Measurements from ENCODE around the gene FRMPD1. TPM values are rescaled to one million over a fixed set of nuclear protein-coding genes. Genes with fewer than 3 reads are reported as not detected.

FRMPD1 gene
- polyA plus RNA-seq, 1 donor from 2014 or later: 0.35 TPM

- Histone ChIP-seq H3F3A (ENCODE audit: insufficient read depth, low read length, poor library complexity, severe bottlenecking) (no peaks in the 10 kb centered on the region), H3K36me3 (ENCODE audit: insufficient read depth, low read length) (no peaks in the 10 kb centered on the region), H3K9me3 (ENCODE audit: low read length) (no peaks in the 10 kb centered on the region), H2AFZ (ENCODE audit: low read depth, low read length) (no peak overlapping the region), H3K27ac (ENCODE audit: low read length) (no peak overlapping the region), H3K27me3 (ENCODE audit: insufficient read depth, low read depth, low read length) (no peaks in the 10 kb centered on the region), H3K4me3 (ENCODE audit: low read length) (peak overlapping the region; percentile 78), H3K4me2 (ENCODE audit: low read length) (no peak overlapping the region), H4K20me1 (ENCODE audit: insufficient read depth) (no peaks in the 10 kb centered on the region), H3K79me2 (replicated peaks; ENCODE audit: insufficient read depth, low read length) (no peaks in the 10 kb centered on the region), H3K9ac (ENCODE audit: low read length) (peak overlapping the region; percentile 64), H3K9me2 (ENCODE audit: insufficient read depth, low read length) (no peaks in the 10 kb centered on the region)
- no peak for TF ChIP-seq POLR2AphosphoS5 (IDR thresholded peaks at IDR 0.05)
- no peak for TF ChIP-seq RAD21 (conservative IDR thresholded peaks at IDR 0.05)
- TF ChIP-seq REST (IDR thresholded peaks at IDR 0.05; ENCODE audit: borderline replicate concordance): no peak
- no peak for TF ChIP-seq SMC3 (conservative IDR thresholded peaks at IDR 0.05; ENCODE audit: poor library complexity)
Measured at GRCh38 chr9:37752642-37753488, 102.1 kb downstream of the FRMPD1 start.

- TF ChIP-seq MXI1 (conservative IDR thresholded peaks at IDR 0.05; ENCODE audit: poor library complexity, severe bottlenecking) (peak; percentile 83), REST (IDR thresholded peaks at IDR 0.05; ENCODE audit: borderline replicate concordance) (peak; percentile 19), TAF1 (IDR thresholded peaks at IDR 0.05; ENCODE audit: low read depth) (peak; percentile 47), RAD21 (conservative IDR thresholded peaks at IDR 0.05) (no peak), POLR2AphosphoS5 (IDR thresholded peaks at IDR 0.05) (peak; percentile 79), EP300 (conservative IDR thresholded peaks at IDR 0.05; ENCODE audit: poor library complexity, severe bottlenecking) (no peak), SMC3 (conservative IDR thresholded peaks at IDR 0.05; ENCODE audit: poor library complexity) (peak; percentile 26), EZH2 (IDR thresholded peaks at IDR 0.05; ENCODE audit: borderline replicate concordance, insufficient read depth, low read length, poor library complexity, severe bottlenecking) (no peak), CTCF (IDR thresholded peaks at IDR 0.05; ENCODE audit: poor library complexity, severe bottlenecking) (no peak)
- Histone ChIP-seq H3K4me2 (ENCODE audit: low read length) (peak within 1 kb of the TSS; percentile 85), H4K20me1 (ENCODE audit: insufficient read depth) (no peaks in the 10 kb centered on the region), H3K27me3 (ENCODE audit: insufficient read depth, low read depth, low read length) (no peaks in the 10 kb centered on the region), H3K36me3 (ENCODE audit: insufficient read depth, low read length) (no peaks in the 10 kb centered on the region), H2AFZ (ENCODE audit: low read depth, low read length) (peak within 1 kb of the TSS; percentile 78), H3K9me2 (ENCODE audit: insufficient read depth, low read length) (no peaks in the 10 kb centered on the region), H3F3A (ENCODE audit: insufficient read depth, low read length, poor library complexity, severe bottlenecking) (no peaks in the 10 kb centered on the region), H3K4me3 (ENCODE audit: low read length) (peak within 1 kb of the TSS; percentile 78), H3K27ac (ENCODE audit: low read length) (peak within 1 kb of the TSS; percentile 58), H3K9me3 (ENCODE audit: low read length) (no peaks in the 10 kb centered on the region), H3K79me2 (replicated peaks; ENCODE audit: insufficient read depth, low read length) (no peaks in the 10 kb centered on the region), H3K9ac (ENCODE audit: low read length) (peak within 1 kb of the TSS; percentile 64)
Measured at GRCh38 chr9:37753489-37754190, 102.9 kb downstream of the FRMPD1 start, which contains the start of gene TRMT10B. TRMT10B (plus strand) TSS chr9:37753805; CDS start chr9:37761932, 8,127 bp downstream.
